ENCODE data around the gene LCOR.

GRCh38 chr10:96949039-96949683 lies 117.1 kb downstream of the LCOR start:
- TF ChIP-seq CTCF (IDR thresholded peaks at IDR 0.05), result no peak
- no peak for TF ChIP-seq POLR2A (IDR thresholded peaks at IDR 0.05)

Measured in thyroid gland (tissue), 4 donors.